Measurements from ENCODE around the gene GATB.

Gene GATB

DNA sequence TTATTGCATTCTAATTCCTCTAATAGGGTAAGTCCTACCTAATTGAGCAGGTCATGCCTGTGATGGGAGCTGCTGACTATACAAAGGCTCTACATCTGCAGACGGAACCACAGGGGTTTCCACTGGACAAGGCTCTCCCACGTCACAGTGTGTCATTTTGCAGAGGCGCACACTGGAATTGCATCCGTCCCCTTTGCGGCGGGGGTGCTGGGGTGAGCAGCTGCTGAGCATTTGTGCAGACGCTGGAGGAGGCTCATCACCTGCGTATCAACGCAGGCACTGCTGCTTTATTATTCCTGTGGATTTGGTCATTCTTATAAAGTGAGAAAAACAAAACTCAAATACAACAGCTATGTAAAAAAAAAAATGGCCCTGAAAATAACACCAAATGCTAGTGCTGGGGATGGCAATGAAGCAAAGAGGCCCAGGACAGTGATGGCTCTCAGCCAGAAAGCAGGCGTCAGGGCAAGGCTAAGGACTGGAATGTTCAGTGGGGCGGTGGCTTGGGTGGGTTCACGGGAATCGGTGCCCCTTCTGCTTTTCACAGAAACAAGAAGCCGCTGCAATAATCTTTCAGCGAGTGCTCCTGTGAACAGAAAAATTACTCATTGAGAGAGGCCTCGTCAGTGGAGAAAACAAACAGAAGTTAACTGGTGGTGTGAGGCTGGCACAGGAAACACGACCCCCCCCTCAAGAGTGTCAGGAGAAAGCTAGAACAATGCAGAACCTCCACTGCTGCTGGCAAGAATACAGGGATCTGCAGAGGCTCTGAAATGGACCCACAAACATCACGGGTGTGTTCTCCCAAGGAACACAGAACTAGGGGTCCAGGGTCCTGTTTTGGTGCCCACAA lies 67.8 kb downstream of the GATB start:
- no peak for DNase-seq

- DNase-seq: no peak
Observed at GRCh38 chr4:151692443-151692782, 68.4 kb downstream of the GATB start.

- no peak for DNase-seq
Observed at GRCh38 chr4:151691639-151692442, 69.0 kb downstream of the GATB start.

DNA sequence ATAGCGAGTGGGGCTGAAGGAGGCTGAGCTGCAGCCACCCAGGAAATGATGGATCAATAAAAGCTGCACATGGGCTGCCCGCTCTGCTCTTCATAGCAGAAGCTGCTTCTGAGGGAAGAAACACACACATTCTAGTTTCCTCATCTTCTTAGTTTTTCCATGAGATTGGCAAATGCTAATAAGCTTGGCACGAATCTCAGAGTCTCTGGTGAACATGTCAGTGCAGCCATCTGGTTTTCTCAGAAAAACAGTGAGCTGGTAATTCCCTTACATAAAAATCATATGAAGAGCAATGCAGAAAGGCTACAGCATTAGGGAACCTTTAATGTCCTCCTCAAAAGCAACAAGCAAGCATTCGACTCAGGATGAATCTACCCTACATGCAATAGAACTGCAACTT lies 69.9 kb downstream of the GATB start:
- DNase-seq: no peak

DNA sequence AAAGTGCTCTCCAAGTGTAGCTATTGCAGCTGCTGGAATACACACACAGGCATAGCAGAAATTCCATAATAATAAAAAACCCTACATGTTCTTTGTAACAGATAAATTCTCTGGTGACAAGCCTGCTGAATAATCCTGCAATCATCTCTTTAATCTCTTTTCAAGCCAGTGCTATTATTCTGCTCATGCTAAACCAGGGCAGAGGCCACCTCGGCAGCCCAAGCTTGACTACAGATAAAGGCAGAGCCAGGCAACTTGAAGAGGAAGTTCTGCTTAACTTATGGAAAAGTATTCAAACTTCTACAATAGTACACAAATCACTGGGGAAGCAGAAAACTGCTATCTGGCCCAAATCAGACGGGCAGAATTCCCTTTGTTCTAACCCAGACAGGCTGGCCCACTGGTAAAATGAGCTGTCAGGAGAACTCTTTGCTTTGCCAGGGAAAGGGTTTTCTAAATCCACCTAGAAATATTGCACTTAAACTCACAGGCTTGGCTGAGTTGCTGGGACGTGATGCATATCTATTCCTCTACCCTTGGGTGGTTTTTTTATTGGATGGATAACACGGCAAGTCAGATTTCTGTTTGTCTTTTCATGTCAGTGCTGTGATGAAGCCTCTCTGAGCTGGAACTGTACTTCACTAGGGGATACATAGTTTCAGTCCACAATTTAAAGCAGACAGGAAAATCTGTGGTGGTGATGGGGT lies 70.5 kb downstream of the GATB start:
- no peak for DNase-seq

- DNase-seq: no peak
Observed at GRCh38 chr4:151689211-151689991, 71.4 kb downstream of the GATB start.

DNA sequence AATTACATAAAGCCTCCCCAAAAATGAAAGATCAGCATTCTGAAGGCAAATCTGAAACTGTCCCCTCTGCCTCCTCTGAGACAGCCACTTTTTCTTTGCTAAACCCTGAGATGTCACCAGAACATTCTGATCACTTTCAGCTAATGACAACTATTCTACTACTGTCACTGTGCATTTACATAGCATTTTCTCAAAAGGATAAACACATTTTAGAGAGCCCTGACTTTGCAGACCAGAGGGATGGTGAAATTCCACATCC lies 72.1 kb downstream of the GATB start:
- DNase-seq: no peak

- DNase-seq: no peak
Observed at GRCh38 chr4:151688003-151688784, 72.6 kb downstream of the GATB start.

- DNase-seq: no peak
Observed at GRCh38 chr4:151687021-151687640, 73.7 kb downstream of the GATB start.

DNA sequence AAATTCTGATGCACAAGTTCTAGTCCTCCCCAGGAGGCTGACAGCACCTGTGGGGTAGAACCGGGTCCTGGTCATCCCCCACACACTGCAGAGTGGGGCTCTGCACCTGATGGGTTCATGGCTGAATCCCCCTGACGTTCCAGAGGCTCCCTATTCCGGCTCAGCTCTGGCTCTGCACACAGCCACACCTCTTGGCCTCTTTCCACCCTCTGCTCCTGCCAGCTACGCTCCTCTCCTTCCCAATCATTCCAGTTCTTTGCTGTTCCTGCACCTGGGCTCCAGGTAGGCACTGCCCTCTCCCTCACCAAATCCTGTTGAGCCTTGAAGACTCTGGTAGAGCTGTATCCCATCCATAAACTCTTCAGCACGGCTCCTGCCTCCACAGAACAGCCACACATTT lies 75.5 kb downstream of the GATB start:
- DNase-seq: no peak

- DNase-seq: no peak
Observed at GRCh38 chr4:151681085-151681484, 79.7 kb downstream of the GATB start.

- no peak for DNase-seq
Observed at GRCh38 chr4:151679231-151679630, 81.6 kb downstream of the GATB start.

GRCh38 chr4:151678048-151678872 lies 82.5 kb downstream of the GATB start:
- peak; percentile 17 for DNase-seq

- DNase-seq: no peak
Observed at GRCh38 chr4:151677193-151677592, 83.6 kb downstream of the GATB start.

DNA sequence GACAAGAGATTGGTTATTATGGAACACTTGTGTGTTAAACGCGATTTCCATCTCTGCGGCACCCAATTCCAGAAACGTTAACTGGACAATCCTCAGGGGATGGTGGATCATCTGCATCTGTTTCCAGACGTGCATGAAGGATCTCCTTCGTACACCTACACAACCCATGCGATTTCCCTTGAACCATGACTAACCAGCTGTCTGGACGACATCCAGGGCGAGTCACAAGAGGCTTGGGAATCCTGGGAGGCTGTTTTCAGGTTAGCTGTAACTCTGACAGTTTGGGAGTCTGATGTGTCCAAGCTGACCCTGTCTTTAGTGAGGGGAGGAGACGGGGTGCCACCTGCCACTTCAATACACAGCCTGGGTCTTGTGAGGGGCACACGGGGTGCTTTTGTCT lies 84.5 kb downstream of the GATB start:
- DNase-seq: no peak

DNA sequence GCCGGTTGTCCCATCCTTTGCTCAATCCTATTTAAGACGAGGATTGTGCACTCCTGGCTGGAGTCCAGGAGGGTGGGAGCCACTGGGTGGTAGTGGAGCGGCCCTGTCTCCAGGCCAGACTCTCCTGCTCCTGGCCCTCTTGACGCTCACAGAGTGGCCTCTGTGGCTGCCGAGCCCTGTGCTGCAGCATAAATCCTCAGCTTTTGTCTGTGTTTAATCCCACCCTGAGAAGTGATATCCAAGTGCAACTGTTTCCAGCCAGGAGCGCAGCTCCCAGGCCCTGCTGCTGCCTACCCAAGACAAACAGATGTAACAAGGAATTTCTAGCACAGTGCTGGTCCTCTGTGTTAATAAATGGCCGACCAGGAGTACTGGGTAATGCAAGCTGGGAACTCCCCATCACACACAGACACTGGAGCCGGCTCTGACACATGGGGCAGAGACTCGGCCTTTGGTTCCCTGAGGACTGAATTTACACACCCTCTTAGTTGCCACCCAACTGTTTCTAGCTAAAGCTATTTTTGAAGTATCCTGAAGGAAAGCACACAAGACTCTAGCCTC lies 85.3 kb downstream of the GATB start:
- no peak for DNase-seq

DNA sequence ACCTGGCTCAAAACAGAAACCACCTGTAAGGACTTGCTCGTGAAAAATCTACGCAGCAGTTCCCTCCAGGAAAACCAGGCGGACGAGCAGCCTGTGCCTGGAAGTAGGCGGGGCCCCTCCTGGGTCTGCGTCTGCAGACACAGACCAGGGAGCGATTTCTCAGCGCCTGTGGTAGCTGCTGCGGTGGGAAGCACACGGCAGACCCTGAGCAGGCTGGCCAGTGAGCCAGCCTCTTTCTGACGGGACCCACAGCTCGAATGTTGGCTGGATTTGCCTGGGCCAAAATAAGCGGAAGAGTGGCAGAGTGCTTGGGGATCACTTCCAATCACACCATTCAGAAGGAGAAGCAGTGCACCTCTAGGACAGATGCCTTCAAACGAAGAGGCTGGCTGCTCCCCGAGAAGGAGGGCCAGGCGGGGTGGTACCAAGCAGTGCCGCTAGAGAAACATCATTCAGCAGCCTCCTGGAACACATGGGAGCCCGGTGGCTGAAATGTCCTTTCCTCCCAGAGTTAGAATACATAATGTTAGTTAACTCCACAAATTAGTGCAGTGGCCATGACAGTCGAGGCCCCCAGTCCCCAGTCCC lies 85.9 kb downstream of the GATB start:
- DNase-seq: peak; percentile 28

GRCh38 chr4:151673908-151674520 lies 86.8 kb downstream of the GATB start:
- DNase-seq: no peak

DNA sequence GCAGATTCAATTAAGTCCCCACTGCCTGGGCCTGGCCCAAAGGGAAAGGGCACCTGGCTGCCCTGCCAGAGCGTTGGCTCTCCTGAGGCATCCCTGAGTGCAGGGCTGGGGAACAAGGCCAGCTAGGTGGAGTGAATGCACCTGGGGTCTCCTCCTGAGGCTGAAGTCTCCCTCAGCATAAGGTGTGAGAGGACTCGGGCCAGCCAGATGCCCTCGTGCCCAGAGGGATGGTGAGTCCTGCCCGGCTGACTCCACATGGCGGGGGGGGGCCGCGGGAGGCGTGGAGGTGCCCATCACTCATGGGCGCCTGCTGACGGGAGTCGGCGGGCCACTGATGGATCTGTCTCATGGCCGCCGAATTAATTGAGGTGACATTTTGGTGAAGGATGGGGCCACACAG lies 87.8 kb downstream of the GATB start:
- DNase-seq: no peak
